HG03025 (cell line): ENCODE measurements around the gene MIER1.
"Not testable (repeated sequence)": the region's sequence is repeated elsewhere in the genome, so short reads cannot be mapped to it uniquely, and the experiment has no call there.

ENCODE experiments used
- ATAC-seq: cut with Tn5 transposase; IDR thresholded peaks from one replicate; pipeline ENCODE4 v1.9.1; 2021; ENCODE audit warnings: mild to moderate bottlenecking, moderate library complexity; ENCODE audit not compliant: unreplicated experiment, low FRiP score

Gene MIER1

DNA sequence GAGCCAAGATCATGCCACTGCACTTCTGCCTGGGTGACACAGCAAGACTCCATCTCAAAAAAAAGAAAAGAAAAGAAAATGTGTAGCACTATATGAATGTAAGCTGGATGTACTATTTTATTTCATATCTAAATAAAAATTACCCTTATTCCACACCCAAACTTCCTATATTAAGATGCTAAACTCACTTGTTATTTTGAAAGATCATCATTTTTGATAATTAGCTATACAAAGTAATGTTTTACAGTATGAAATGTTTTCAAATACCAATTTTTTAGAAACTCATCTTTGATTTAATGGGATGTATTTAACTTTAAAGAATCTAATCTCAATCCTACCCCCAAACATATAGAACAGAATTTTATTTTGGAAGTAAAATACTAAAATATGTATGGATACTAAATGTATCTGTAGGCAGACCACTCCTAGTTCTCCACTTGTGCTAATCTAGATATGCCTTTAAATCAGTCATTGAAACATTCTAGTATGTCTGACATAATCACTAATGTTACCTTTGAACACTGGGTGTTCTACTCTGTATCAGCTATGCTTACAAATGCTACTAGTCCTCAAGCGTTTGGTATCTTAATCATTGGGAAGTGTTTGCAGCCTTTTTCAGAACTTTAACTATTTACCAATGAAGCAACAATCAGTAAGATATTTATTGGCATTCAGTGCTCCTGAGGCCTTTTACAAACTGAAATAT, 12.9 kb downstream of the MIER1 start:
- no peak for ATAC-seq

DNA sequence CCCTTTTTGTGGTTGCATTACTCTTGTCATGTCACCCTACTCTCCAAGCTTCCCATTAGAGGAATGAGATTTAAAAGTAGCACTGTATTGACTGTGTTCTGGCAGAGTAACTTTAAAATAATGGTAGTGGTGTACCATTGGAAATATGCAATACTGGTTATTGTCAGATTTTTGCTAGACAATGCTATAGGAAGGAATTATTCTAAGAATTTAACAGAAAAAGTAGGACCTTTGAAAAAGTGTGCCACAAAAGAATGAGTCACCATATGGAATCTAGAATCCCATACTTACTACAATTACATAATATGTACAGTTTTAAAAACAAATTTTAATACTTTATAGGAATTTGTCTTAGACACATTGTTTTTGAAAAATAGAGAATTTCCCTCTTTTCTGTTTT, 13.8 kb downstream of the MIER1 start:
- ATAC-seq: no peak

DNA sequence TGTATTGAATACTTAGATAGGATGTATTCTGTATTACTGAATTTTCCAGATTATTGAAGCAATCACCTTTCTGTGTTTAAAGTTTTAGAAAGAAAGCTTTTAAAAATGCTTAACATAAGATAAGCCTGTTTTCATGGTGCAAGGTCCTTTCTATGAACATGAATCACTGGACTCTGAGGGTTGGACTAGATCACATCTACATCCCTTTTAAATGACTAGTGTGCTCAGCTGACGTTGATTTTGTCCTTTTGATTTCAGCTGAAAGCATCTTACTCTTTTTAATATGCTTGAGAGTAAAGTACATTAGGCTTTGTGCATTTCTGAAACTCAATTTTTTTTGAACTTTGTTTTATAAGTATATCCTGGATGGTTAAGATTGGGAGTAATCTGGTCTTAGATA, 16.2 kb downstream of the MIER1 start:
- ATAC-seq: no peak

DNA sequence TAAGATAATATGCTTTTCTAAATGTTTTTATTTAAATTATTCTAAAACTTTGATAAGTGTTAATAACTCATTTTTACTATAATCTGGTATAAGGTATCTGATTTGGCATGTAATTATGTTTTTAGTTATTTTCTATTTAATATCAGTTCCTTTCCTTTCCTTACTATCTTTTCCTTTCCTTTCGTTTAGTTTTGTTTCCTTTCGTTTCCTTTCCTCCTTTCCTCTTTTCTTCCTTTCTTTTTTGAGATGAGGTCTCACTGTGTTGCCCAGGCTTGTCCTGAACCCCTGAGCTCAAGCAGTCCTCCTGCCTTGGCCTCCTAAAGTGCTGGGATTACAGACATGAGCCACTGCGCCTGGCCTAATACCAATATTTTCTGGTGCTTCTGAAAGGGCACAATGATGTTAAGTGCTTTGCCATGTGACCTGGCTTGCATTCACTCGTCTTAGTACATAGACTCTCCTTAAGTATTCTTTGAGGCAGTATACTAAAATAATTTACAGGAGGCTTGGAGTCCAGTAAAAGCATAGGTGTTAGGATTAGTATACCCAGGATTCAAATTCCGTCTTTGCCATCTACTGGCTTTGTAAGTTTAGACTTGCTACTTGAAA, 18.7 kb downstream of the MIER1 start:
- ATAC-seq: no peak

DNA sequence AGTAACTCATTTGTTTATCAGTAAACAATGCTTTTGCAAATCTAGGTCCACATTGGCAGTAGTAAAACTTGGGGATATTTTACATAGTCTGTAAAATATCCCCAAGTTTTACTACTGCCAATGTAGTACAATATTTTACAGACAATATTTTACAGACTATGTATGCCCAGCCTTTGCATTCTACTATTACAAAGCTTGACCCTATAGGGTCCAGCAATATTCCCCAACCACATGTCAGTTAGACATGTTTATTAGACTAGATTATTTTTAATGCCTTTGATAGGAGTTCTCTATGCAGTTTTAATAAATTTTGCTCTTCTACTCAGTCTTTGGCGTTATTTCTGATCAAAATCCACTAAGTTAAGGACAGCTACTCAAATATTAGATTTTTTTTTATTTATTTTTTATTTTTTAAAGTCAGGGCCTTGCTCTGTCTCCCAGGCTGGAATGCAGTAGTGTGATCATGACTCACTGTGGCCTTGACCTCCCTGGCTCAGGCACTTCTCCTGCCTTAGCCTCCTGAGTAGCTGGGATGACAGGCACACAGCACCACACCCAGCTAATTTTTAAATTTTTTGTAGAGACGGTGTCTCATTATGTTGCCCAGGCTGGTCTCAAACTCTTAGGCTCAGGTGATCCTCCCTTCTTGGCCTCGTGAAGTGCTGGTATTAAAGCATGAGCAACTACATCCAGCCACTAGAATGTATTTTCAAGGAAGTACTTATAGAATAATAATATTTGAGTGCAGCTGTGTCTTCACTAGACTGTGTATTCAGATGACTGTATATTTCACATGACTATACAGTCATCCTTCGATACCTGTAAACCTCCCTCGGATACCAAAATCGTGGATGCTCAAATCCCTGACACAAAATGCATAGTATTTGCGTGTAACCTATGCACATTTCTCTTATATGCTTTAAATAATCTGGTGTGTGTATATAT, 19.8 kb downstream of the MIER1 start:
- no peak for ATAC-seq

DNA sequence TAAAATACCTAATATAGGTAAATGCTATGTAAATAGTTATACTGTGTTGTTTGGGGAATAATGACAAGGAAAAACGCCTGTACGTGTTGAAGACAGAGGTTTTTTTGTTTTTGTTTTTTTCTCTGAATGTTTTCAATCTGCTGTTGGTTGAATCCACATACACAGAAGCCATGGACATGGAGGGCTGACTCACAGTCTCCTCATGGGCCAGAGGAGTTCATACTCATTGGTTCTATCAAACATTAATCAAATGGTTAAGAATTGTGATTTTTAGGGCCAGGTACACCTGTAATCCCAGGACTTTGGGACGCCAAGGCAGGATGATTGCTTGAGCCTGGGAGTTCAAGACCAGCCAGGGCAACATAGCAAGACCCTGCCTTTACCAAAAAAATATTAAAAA, 20.5 kb downstream of the MIER1 start:
- no peak for ATAC-seq

DNA sequence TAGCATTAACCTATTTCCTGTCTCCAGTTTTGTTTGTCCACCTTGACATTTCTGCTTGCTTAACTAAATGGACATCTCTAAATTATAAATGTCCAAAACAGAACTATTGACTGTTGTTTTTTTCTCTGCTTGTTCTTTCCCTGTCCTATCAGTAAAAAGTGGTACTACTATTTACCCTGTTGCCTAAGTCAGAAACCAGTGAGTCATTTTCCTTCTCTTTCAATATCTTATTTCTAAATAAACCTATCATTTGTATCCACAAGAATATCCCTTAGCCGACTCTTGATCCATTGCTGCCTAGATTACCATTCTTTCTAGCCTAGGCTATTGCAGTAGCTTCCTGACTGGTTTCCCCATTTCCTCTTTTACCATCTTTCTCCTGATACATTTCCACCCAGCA, 22.5 kb downstream of the MIER1 start:
- no peak for ATAC-seq

DNA sequence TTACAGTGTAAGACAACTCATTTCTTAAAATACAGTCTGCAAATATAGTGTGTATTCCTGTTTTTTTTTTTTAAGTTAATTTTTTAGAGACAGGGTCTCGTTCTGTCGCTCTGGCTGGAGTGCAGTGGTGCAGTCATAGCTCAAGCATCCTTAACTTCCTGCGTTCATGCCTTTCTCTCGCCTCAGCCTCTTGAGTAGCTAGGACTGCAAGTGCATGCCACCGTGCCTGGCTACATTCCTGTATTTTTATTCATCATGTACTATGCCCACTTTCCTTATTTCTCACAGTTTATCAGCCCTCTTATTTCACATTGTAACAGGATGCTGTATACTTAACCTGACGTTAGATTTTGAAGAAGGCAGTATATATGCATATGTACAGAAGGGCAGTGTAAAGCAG, 26.7 kb downstream of the MIER1 start:
- ATAC-seq: no peak

DNA sequence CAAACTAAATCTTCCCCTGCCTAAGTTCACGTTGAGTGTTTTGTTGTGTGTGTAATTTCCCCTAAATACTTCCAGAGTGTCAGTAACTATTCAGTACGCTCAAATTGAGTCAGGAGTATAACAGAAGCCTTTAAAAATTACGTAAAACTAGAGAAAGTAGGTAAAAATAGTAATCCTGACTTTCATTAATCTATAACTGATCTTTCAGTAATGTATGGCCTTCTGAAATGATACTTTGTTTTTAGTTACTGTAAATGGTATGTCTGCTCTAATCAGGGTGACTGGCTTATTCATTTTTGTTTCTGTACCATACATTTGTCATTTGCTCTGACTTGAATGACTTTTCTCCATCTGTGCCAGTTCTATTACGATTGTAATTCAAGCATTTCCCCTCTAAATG, 29.4 kb downstream of the MIER1 start:
- ATAC-seq: peak; percentile 66

DNA sequence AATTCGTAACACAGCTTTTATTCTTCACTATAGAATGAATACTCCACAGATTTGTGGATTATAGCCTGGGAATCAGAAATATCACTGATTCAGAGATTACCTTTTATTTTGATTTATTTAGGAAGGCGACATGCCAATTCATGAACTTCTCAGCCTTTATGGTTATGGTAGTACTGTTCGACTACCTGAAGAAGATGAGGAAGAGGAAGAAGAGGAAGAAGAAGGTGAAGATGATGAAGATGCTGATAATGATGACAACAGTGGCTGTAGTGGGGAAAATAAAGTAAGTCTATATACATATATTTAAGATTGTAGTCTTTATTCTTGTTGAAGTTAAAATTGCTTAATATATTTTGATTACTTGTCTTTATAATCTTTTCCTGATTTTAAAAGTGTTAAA, 33.1 kb downstream of the MIER1 start:
- ATAC-seq: no peak

DNA sequence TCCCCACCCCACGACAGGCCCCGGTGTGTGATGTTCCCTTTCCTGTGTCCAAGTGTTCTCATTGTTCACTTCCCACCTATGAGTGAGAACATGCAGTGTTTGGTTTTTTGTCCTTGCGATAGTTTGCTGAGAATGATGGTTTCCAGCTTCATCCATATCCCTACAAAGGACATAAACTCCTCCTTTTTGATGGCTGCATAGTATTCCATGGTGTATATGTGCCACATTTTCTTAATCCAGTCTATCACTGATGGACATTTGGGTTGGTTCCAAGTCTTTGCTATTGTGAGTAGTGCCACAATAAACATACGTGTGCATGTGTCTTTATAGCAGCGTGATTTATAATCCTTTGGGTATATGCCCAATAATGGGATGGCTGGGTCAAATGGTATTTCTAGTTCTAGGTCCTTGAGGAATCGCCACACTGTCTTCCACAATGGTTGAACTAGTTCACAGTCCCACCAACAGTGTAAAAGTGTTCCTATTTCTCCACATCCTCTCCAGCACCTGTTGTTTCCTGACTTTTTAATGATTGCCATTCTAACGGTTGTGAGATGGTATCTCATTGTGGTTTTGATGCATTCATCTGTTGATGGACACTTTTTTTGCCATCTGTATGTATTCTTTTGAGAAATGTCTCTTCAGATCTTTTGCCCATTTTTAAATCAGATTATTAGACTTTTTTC, 41.5 kb downstream of the MIER1 start:
- not testable (repeated sequence) for ATAC-seq

DNA sequence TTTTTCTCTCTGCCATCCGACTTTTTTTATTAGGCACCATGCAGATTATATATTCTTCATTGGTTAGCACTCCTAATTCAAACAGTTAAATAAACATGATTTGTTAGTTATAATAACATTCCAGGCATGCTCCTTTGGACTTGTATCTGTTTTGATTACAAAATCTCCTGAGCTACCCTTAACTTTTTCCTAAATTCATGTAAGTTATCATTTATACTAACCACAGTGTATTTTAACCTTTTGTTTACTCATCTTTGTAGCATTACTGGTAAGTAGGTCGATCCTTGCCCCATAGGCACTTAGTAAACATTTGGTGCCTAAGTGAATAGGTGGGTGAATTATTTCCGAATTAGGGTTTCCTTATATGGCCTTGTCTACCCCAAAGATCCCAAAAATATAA, 43.8 kb downstream of the MIER1 start:
- ATAC-seq: no peak

DNA sequence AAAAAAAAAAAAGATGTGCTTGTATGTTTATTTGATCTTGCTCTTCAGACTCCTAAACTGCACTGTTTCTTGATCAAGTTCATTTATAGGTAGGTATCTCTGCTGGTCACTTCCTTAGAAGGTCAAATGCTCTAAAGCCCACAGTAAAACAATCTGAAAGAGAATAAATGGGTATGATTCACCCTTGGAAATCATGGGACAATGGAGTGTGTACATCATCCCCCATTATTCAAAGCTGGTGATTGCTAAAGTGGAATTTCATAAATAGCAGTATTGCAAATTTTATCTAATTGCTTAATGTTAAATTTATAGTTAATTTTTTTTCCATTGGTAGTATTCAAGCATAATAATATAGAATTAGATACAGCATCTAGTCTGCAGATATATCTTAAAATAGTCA, 53.4 kb downstream of the MIER1 start:
- ATAC-seq: no peak

DNA sequence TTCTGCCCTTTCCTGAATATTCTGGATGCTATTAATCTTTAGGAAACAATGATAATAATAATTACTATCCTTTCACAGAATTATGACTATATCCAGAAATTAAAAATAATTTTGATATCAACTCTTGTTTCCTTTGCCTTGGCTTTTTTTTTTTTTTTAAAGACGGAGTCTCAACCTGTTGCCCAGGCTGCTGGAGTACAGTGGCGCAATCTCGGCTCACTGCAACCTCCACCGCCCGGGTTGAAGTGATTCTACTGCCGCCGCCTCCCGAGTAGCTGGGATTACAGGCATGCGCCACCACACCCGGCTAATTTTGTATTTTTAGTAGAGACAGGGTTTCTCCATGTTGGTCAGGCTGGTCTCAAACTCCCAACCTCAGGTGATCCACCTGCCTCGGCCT, 54.8 kb downstream of the MIER1 start:
- ATAC-seq: not testable (repeated sequence)

DNA sequence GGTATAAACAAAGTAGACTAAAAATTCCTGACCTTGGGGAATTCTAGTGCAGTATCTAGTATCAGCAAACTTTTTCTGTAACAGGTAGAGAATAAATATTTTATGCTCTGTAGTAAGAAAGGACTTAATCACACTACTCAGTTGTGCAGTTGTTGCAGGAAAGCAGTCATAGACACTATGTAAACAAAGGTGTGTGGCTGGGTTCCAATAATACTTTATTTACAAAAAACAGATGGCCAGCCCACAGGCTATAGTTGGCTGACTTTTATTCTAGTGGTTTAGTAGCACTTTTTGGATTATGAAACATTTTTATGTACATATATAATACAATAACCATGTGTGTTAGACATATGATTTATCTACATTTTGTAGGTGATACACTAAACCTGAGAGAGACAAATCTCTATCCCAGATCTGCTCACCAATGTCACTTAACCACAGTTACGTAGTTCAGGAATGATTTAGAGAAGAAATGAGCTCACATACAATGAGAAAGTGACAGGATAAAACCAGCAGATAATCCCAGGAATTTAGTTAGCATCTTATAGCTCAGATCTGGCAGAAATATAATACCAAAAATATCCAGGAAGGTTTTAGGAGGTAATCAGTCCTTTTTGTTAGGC, 56.1 kb downstream of the MIER1 start:
- no peak for ATAC-seq

DNA sequence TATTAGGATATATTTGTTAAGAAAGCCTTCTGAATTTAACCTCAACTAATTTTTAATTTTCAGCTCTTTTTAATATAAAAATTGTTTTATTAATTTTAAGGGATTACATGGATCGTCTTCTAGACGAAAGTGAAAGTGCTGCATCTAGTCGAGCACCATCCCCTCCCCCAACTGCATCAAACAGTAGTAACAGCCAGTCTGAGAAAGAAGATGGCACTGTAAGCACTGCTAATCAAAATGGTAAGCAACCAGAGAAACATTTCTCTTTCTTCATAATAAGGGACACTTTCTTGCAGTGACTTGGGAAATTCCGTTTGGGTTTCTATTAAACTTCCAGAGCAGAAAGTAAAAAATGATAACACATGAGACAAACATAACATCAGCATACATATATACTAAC, 56.9 kb downstream of the MIER1 start:
- no peak for ATAC-seq

DNA sequence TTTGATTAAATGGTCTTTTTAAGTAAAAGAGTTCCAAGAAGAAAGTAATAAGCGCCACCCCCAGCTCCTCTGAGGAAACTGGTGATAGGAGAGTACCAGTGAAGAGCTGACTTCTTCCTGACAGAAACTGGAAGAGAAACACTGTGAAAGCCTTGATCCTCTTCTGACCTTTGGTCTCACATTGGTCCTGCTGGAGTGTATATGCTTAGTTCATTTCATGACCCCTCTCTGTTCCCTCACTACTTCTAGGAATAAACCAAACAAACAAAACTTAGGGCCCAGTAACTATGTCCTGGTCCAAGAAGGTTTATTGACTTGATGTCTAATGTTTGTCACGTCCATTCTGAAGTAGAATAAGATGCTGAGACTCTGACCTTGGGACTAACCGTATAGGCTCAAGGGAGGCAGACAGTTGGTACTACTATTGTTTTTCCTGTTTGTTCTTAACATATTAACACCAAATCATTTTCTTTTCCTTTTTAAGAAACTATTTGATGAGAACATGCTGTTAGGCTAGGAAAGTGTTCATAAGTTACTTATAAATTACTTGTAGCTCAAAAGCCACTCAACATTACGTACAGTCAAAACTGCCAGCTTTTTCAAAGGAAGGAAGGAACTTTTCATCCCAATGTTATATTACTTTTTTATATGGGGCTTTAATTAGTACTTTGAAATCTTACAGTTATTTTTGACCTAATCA, 57.9 kb downstream of the MIER1 start:
- no peak for ATAC-seq

DNA sequence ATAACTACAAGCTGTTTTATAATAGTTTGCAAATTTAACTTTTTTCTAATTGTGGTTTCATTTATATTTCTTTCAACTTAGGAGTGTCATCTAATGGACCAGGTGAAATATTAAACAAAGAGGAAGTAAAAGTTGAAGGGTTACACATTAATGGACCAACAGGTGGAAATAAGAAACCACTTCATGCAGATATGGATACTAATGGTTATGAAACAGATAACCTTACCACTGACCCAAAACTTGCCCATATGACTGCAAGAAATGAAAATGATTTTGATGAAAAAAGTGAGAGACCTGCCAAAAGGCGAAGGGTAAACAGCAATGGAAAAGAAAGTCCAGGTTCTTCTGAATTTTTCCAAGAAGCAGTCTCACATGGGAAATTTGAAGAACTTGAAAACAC, 59.7 kb downstream of the MIER1 start:
- ATAC-seq: peak; percentile 84

DNA sequence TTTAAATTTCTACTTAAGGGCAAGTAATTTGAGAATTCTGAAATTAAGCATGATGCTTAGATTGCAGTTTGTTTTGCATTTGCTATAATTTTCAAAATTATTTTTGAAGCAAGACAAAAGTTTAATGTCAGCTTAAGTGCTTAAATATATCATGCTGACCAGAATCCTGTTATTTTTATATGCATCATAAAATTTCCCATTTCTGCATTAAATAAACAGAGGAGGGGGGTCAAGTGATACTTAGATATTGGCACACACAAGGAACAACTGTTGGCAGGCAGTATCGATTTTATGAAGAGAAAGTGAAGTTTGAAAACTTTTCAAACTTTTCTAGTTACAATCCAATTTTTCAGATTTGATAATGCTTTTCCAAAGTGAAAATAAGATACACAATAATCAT, 61.0 kb downstream of the MIER1 start:
- no peak for ATAC-seq

DNA sequence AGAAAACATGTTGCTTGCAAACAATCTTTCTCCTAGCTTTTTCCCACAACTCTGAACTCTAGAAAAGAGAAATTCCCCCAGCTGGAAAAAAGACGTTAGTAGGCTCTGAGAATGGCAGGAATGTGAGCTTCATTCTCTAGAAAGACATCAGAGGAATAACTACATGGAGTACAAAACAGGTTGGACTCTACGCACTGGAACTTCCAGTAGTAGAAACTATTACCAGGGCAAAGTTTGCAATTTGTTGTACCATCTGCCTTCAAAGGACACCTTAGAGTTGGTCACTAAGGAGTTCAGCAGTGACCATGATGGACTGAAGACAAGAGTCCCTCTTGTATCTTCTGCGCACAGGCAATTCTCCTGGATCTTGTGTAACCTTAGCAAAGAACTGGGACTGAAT, 68.3 kb downstream of the MIER1 start:
- no peak for ATAC-seq
